GM19455 (cell line): ENCODE results near the gene PRKAG3.

ENCODE experiments used
- ATAC-seq: cut with Tn5 transposase; IDR thresholded peaks from one replicate; pipeline ENCODE4 v1.9.1; 2021; ENCODE audit not compliant: unreplicated experiment

Gene PRKAG3

GRCh38 chr2:218831378-218831990 is at the start of gene PRKAG3:
PRKAG3 (minus strand) TSS chr2:218831803.
- ATAC-seq, result no peak

GRCh38 chr2:218880859-218881594 is 49.4 kb upstream of the PRKAG3 start:
- ATAC-seq, result no peak

- peak; percentile 51 for ATAC-seq
Observed at GRCh38 chr2:218880102-218880858, 48.7 kb upstream of the PRKAG3 start, which contains the start of gene WNT10A. WNT10A (plus strand) TSS chr2:218880852; CDS start chr2:218880996, 144 bp downstream.

- no peak for ATAC-seq
Observed at GRCh38 chr2:218879776-218880101, 48.1 kb upstream of the PRKAG3 start.

- no peak for ATAC-seq
Observed at GRCh38 chr2:218878926-218879761, 47.5 kb upstream of the PRKAG3 start.

GRCh38 chr2:218878486-218878885 is 46.9 kb upstream of the PRKAG3 start:
- no peak for ATAC-seq

- ATAC-seq, result no peak
Observed at GRCh38 chr2:218877891-218878290, 46.3 kb upstream of the PRKAG3 start.

GRCh38 chr2:218877331-218877730 is 45.7 kb upstream of the PRKAG3 start:
- no peak for ATAC-seq

- ATAC-seq, result no peak
Observed at GRCh38 chr2:218876562-218877219, 45.1 kb upstream of the PRKAG3 start.

GRCh38 chr2:218875692-218876246 is 44.2 kb upstream of the PRKAG3 start:
- ATAC-seq, result no peak

- no peak for ATAC-seq
Observed at GRCh38 chr2:218873359-218874194, 42.0 kb upstream of the PRKAG3 start.

- ATAC-seq, result no peak
Observed at GRCh38 chr2:218872645-218873358, 41.2 kb upstream of the PRKAG3 start.

- ATAC-seq, result no peak
Observed at GRCh38 chr2:218871345-218872302, 40.0 kb upstream of the PRKAG3 start.

GRCh38 chr2:218870984-218871344 is 39.4 kb upstream of the PRKAG3 start:
- no peak for ATAC-seq

- no peak for ATAC-seq
Observed at GRCh38 chr2:218869064-218869463, 37.5 kb upstream of the PRKAG3 start.

- ATAC-seq, result no peak
Observed at GRCh38 chr2:218867900-218868299, 36.3 kb upstream of the PRKAG3 start.

GRCh38 chr2:218865999-218866398 is 34.4 kb upstream of the PRKAG3 start:
- no peak for ATAC-seq

GRCh38 chr2:218865396-218865795 is 33.8 kb upstream of the PRKAG3 start:
- ATAC-seq, result no peak
